NK-92 treated with Interleukin-12 subunit alpha and Interleukin-12 subunit beta, amount 100 ng/mL, for 24 hours (cell line): Measurements from ENCODE around the gene WDR43.

Experiments
- DNase-seq: peaks from one replicate; lab custom pipeline; 2025; lab: John Stamatoyannopoulos, UW

Gene WDR43

GRCh38 chr2:28909655-28910353, 15.3 kb downstream of the WDR43 start:
- DNase-seq, result no peak

- DNase-seq, result no peak
Observed at GRCh38 chr2:28915939-28916338, 21.5 kb downstream of the WDR43 start.

GRCh38 chr2:28926847-28927246, 32.4 kb downstream of the WDR43 start:
- DNase-seq, result no peak

- DNase-seq, result no peak
Observed at GRCh38 chr2:28927469-28927868, 33.0 kb downstream of the WDR43 start.

GRCh38 chr2:28927878-28928277, 33.4 kb downstream of the WDR43 start:
- DNase-seq, result no peak

GRCh38 chr2:28929581-28929980, 35.1 kb downstream of the WDR43 start:
- DNase-seq, result no peak

- DNase-seq, result no peak
Observed at GRCh38 chr2:28930205-28930604, 35.7 kb downstream of the WDR43 start.

- no peak for DNase-seq
Observed at GRCh38 chr2:28934769-28935168, 40.3 kb downstream of the WDR43 start.

GRCh38 chr2:28941008-28941407, 46.5 kb downstream of the WDR43 start:
- no peak for DNase-seq

- no peak for DNase-seq
Observed at GRCh38 chr2:28944535-28945248, 50.2 kb downstream of the WDR43 start.

GRCh38 chr2:28948160-28948559, 53.7 kb downstream of the WDR43 start:
- DNase-seq, result no peak

- DNase-seq, result no peak
Observed at GRCh38 chr2:28949190-28949589, 54.7 kb downstream of the WDR43 start.

GRCh38 chr2:28949617-28950305, 55.3 kb downstream of the WDR43 start:
- DNase-seq, result no peak

GRCh38 chr2:28950941-28951630, 56.6 kb downstream of the WDR43 start:
- no peak for DNase-seq

- DNase-seq, result no peak
Observed at GRCh38 chr2:28951910-28952835, 57.7 kb downstream of the WDR43 start.

- DNase-seq, result no peak
Observed at GRCh38 chr2:28952836-28953211, 58.4 kb downstream of the WDR43 start.

- no peak for DNase-seq
Observed at GRCh38 chr2:28955467-28955866, 61.0 kb downstream of the WDR43 start.

- DNase-seq, result no peak
Observed at GRCh38 chr2:28956415-28956826, 62.0 kb downstream of the WDR43 start.

GRCh38 chr2:28956890-28957289, 62.4 kb downstream of the WDR43 start:
- no peak for DNase-seq

GRCh38 chr2:28958689-28959088, 64.2 kb downstream of the WDR43 start:
- DNase-seq, result no peak

- no peak for DNase-seq
Observed at GRCh38 chr2:28960401-28960800, 65.9 kb downstream of the WDR43 start.
